HCT116 (cell line): ENCODE results near the gene EML4. TPM values are rescaled to one million over a fixed set of nuclear protein-coding genes. Genes with fewer than 3 reads are reported as not detected.

ENCODE experiments used
- ATAC-seq: fragments of 200-7000 bp; cut with Tn5 transposase; 2 replicates; pipeline ENCODE4 v1.9.1; 2020; ENCODE audit warnings: mild to moderate bottlenecking, moderate library complexity
- BruUV-seq: library from RNA; stranded (reverse); fragments of 400-500 nt; replicated peaks from 2 replicates; lab custom pipeline; 2021; lab: Mats Ljungman, UMichigan
- CTCF ChIA-PET: fragments of 300-600 bp; sonication (Branson Sonifier 250); formaldehyde crosslinking; loops from one replicate; lab custom pipeline; 2021; ENCODE audit warnings: antibody characterized with exemption; lab: Charles Lee
- POLR2A ChIA-PET: fragments of 300-600, 350-600 bp; sonication (Branson Sonifier 250); formaldehyde crosslinking; loops from one replicate; lab custom pipeline; 2021; ENCODE audit warnings: antibody characterized with exemption; lab: Charles Lee
- RAD21 ChIA-PET, 2 experiments: fragments of 300-600 bp; sonication (Branson Sonifier 250); formaldehyde crosslinking; loops; one replicate each; lab custom pipeline; 2023; ENCODE audit warnings: low total read pairs in 2 of 2; ENCODE audit not compliant: uncharacterized antibody in 2 of 2, unreplicated experiment in 2 of 2, low non-redundant PET in 1 of 2; lab: Charles Lee
- DNase-seq: peaks from one replicate; pipeline ENCODE4 v3.0.0-alpha.2; 2010; ENCODE audit warnings: low read depth, low spot score
- H2AFZ ChIP-seq: fragments of 200-600 bp; shearing (Covaris generic), sonication (generic); 2 replicates; pipeline ENCODE4 v1.6.1; 2017; ENCODE audit warnings: low read depth, mixed run types, mixed read lengths, antibody characterized with exemption, low read length; ENCODE audit not compliant: poor library complexity, severe bottlenecking
- H3K27ac ChIP-seq: 2 replicates; pipeline ENCODE4 v1.5.1; 2012; ENCODE audit warnings: low read depth, low read length
- H3K27me3 ChIP-seq: fragments of 200-600 bp; sonication (generic); 2 replicates; pipeline ENCODE4 v1.6.1; 2016; ENCODE audit warnings: mixed run types, low read length, mixed read lengths; ENCODE audit not compliant: insufficient read depth
- H3K36me3 ChIP-seq, 2 experiments: fragments of 200-500 bp in 1 of 2; fragments of 200-600 bp in 1 of 2; sonication (Bioruptor generic) in 1 of 2; sonication (generic) in 1 of 2; 2 replicates each; pipeline versions ENCODE4 v1.5.1 to v1.6.1; 2014 to 2016; ENCODE audit warnings: low read length in 2 of 2, inconsistent platforms in 1 of 2, mixed read lengths in 1 of 2, mixed run types in 1 of 2; ENCODE audit not compliant: insufficient read depth in 2 of 2, control insufficient read depth in 1 of 2
- H3K4me1 ChIP-seq, 2 experiments: fragments of 200-600 bp in 1 of 2; sonication (generic) in 1 of 2; 2 replicates each; pipeline versions ENCODE4 v1.5.1 to v1.6.1; 2012 to 2017; ENCODE audit warnings: low read length in 2 of 2, inconsistent platforms in 1 of 2, mild to moderate bottlenecking in 1 of 2, mixed read lengths in 1 of 2, mixed run types in 1 of 2, moderate library complexity in 1 of 2; ENCODE audit not compliant: insufficient read depth in 2 of 2, control insufficient read depth in 1 of 2
- H3K4me2 ChIP-seq: fragments of 200-600 bp; sonication (generic); 2 replicates; pipeline ENCODE4 v1.6.1; 2017; ENCODE audit warnings: mixed run types, low read length, mixed read lengths
- H3K4me3 ChIP-seq, 2 experiments: fragments of 200-600 bp in 1 of 2; sonication (generic) in 1 of 2; replicated peaks in 1 of 2; 2 replicates each; pipeline ENCODE4 v1.5.1; 2011 to 2016; ENCODE audit warnings: low read length in 2 of 2, control low read depth in 1 of 2, low read depth in 1 of 2, mild to moderate bottlenecking in 1 of 2, mixed read lengths in 1 of 2, mixed run types in 1 of 2
- H3K79me2 ChIP-seq: fragments of 200-600 bp; sonication (generic); 2 replicates; pipeline ENCODE4 v1.6.1; 2017; ENCODE audit warnings: mild to moderate bottlenecking, mixed run types, low read length, moderate library complexity, mixed read lengths; ENCODE audit not compliant: insufficient read depth
- H3K9ac ChIP-seq: fragments of 200-600 bp; sonication (generic); 2 replicates; pipeline ENCODE4 v1.6.1; 2016; ENCODE audit warnings: low read length, mixed read lengths
- H3K9me2 ChIP-seq: fragments of 200-600 bp; sonication (generic), shearing (Covaris generic); 2 replicates; pipeline ENCODE4 v1.6.1; 2017; ENCODE audit warnings: mixed run types, mild to moderate bottlenecking, moderate library complexity; ENCODE audit not compliant: insufficient read depth
- H3K9me3 ChIP-seq, 2 experiments: fragments of 200-500 bp in 1 of 2; fragments of 200-600 bp in 1 of 2; sonication (Bioruptor generic) in 1 of 2; sonication (generic) in 1 of 2; 2 replicates each; pipeline ENCODE4 v1.6.1; 2014 to 2017; ENCODE audit warnings: low read length in 2 of 2, mixed read lengths in 2 of 2, inconsistent platforms in 1 of 2, low read depth in 1 of 2, mild to moderate bottlenecking in 1 of 2, mixed run types in 1 of 2, moderate library complexity in 1 of 2; ENCODE audit not compliant: control insufficient read depth in 1 of 2, insufficient read depth in 1 of 2
- H4K20me1 ChIP-seq: fragments of 200-600 bp; sonication (generic), shearing (Covaris generic); 2 replicates; pipeline ENCODE4 v1.6.1; 2017; ENCODE audit warnings: mixed run types, mild to moderate bottlenecking, moderate library complexity; ENCODE audit not compliant: insufficient read depth
- CBX3 ChIP-seq: IDR thresholded peaks from 2 replicates; pipeline ENCODE4 v1.6.1; 2012; ENCODE audit warnings: low read depth
- CEBPB ChIP-seq: IDR thresholded peaks from 2 replicates; pipeline ENCODE4 v1.6.1; 2012; ENCODE audit warnings: low read depth
- EGR1 ChIP-seq: IDR thresholded peaks from 2 replicates; pipeline ENCODE4 v1.6.1; 2012; ENCODE audit warnings: low read depth
- ELF1 ChIP-seq: IDR thresholded peaks from 2 replicates; pipeline ENCODE4 v1.6.1; 2012; ENCODE audit warnings: low read depth, borderline replicate concordance
- EZH2 ChIP-seq: fragments of 200-600 bp; sonication (generic); IDR thresholded peaks from 2 replicates; pipeline ENCODE4 v1.6.1; 2017; ENCODE audit warnings: antibody characterized with exemption, mixed run types
- POLR2AphosphoS5 ChIP-seq: IDR thresholded peaks from 2 replicates; pipeline ENCODE4 v1.6.1; 2011; ENCODE audit warnings: mild to moderate bottlenecking, low read depth, low read length, moderate library complexity
- SRF ChIP-seq: IDR thresholded peaks from 2 replicates; pipeline ENCODE4 v1.6.1; 2012; ENCODE audit warnings: low read depth
- TCF7L2 ChIP-seq: IDR thresholded peaks from 2 replicates; pipeline ENCODE4 v1.7.0; 2011; ENCODE audit warnings: borderline replicate concordance, inconsistent platforms; ENCODE audit not compliant: insufficient read depth, insufficient read length; ENCODE audit errors: extremely low read depth
- YY1 ChIP-seq: IDR thresholded peaks from 2 replicates; pipeline ENCODE4 v1.6.1; 2011; ENCODE audit warnings: low read length, low read depth, moderate library complexity, mild to moderate bottlenecking; ENCODE audit not compliant: insufficient replicate concordance; ENCODE audit errors: extremely low read depth
- ZBTB33 ChIP-seq: IDR thresholded peaks from 2 replicates; pipeline ENCODE4 v1.6.1; 2011; ENCODE audit warnings: mild to moderate bottlenecking, low read length, moderate library complexity; ENCODE audit not compliant: insufficient replicate concordance; ENCODE audit errors: extremely low read depth
- intact Hi-C: fragments of 100-400 bp; cut with micrococcal nuclease; formaldehyde crosslinking; loops from 2 replicates; pipeline ENCODE4 v1.10.0; 2022
- total RNA-seq: library from RNA; stranded (reverse); gene quantifications from one replicate; pipeline ENCODE4 v1.2.1, GENCODE V29; 2021; ENCODE audit not compliant: unreplicated experiment
- TF ChIP-seq, protein P1 (sequence below): IDR thresholded peaks from 2 replicates; pipeline ENCODE4 v1.6.1; 2012; ENCODE audit warnings: low read depth
- TF ChIP-seq, protein P2 (sequence below), 3 experiments: fragments of 200-600 bp in 1 of 3; sonication (generic) in 1 of 3; IDR thresholded peaks in 2 of 3; conservative IDR thresholded peaks in 1 of 3; 2 replicates each; pipeline ENCODE4 v1.5.1; 2012 to 2017; ENCODE audit warnings: low read depth in 2 of 3, low read length in 2 of 3, antibody characterized with exemption in 1 of 3, borderline replicate concordance in 1 of 3, control low read depth in 1 of 3, mild to moderate bottlenecking in 1 of 3, mixed read lengths in 1 of 3, mixed run types in 1 of 3, moderate library complexity in 1 of 3; ENCODE audit not compliant: insufficient read depth in 1 of 3

The EML4 gene
- total RNA-seq, 1 experiment from 2014 or later: 53.5 TPM

GRCh38 chr2:42198466-42198865 lies 29.3 kb downstream of the EML4 start:
- DNase-seq (no peak), ATAC-seq (no peak)
- Histone ChIP-seq H2AFZ (no peak overlapping the region), H3K36me3 (no peaks in the 10 kb centered on the region), H4K20me1 (peaks cover 19% of the 10 kb centered on the region), H3K27me3 (no peaks in the 10 kb centered on the region), H3K4me1 (peaks cover 22 to 31% of the 10 kb centered on the region in 2 experiments), H3K9me3 (no peaks in the 10 kb centered on the region), H3K4me3 (no peak overlapping the region), H3K4me2 (no peak overlapping the region), H3K79me2 (peaks cover 79% of the 10 kb centered on the region), H3K9ac (no peak overlapping the region), H3K9me2 (no peaks in the 10 kb centered on the region), H3K27ac (no peak overlapping the region)
- BruUV-seq: no TSS peak
- no peak for TF ChIP-seq ZBTB33
- TF ChIP-seq EZH2: no peak
- TF ChIP-seq ELF1: no peak
- TF ChIP-seq SRF: no peak
- no peak for TF ChIP-seq TCF7L2
- no peak for TF ChIP-seq CEBPB
- TF ChIP-seq, protein P1, sequence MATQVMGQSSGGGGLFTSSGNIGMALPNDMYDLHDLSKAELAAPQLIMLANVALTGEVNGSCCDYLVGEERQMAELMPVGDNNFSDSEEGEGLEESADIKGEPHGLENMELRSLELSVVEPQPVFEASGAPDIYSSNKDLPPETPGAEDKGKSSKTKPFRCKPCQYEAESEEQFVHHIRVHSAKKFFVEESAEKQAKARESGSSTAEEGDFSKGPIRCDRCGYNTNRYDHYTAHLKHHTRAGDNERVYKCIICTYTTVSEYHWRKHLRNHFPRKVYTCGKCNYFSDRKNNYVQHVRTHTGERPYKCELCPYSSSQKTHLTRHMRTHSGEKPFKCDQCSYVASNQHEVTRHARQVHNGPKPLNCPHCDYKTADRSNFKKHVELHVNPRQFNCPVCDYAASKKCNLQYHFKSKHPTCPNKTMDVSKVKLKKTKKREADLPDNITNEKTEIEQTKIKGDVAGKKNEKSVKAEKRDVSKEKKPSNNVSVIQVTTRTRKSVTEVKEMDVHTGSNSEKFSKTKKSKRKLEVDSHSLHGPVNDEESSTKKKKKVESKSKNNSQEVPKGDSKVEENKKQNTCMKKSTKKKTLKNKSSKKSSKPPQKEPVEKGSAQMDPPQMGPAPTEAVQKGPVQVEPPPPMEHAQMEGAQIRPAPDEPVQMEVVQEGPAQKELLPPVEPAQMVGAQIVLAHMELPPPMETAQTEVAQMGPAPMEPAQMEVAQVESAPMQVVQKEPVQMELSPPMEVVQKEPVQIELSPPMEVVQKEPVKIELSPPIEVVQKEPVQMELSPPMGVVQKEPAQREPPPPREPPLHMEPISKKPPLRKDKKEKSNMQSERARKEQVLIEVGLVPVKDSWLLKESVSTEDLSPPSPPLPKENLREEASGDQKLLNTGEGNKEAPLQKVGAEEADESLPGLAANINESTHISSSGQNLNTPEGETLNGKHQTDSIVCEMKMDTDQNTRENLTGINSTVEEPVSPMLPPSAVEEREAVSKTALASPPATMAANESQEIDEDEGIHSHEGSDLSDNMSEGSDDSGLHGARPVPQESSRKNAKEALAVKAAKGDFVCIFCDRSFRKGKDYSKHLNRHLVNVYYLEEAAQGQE: no peak
- TF ChIP-seq CBX3: no peak
- no peak for TF ChIP-seq EGR1
- TF ChIP-seq, protein P2, sequence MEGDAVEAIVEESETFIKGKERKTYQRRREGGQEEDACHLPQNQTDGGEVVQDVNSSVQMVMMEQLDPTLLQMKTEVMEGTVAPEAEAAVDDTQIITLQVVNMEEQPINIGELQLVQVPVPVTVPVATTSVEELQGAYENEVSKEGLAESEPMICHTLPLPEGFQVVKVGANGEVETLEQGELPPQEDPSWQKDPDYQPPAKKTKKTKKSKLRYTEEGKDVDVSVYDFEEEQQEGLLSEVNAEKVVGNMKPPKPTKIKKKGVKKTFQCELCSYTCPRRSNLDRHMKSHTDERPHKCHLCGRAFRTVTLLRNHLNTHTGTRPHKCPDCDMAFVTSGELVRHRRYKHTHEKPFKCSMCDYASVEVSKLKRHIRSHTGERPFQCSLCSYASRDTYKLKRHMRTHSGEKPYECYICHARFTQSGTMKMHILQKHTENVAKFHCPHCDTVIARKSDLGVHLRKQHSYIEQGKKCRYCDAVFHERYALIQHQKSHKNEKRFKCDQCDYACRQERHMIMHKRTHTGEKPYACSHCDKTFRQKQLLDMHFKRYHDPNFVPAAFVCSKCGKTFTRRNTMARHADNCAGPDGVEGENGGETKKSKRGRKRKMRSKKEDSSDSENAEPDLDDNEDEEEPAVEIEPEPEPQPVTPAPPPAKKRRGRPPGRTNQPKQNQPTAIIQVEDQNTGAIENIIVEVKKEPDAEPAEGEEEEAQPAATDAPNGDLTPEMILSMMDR (IDR thresholded peaks at IDR 0.05 in 2 of 3, conservative IDR thresholded peaks at IDR 0.05 in 1 of 3; ENCODE audit: borderline replicate concordance in 1 of 3, insufficient read depth in 1 of 3, low read depth in 2 of 3, low read length in 2 of 3): no peak
- no peak for TF ChIP-seq YY1
- TF ChIP-seq POLR2AphosphoS5: no peak
- intact Hi-C loops: no loop called here
- ChIA-PET RAD21 (no interaction called here), POLR2A (no interaction called here), CTCF (no interaction called here)
